ENCODE data around the gene TULP4. TPM values are rescaled to one million over a fixed set of nuclear protein-coding genes. Genes with fewer than 3 reads are reported as not detected.

The TULP4 gene
- total RNA-seq, 1 experiment from 2014 or later: 64.6 TPM

- Mint-ChIP-seq H3K9me3 (peaks cover 9% of the 10 kb centered on the region in 2 experiments), H3K27ac (no peak overlapping the region), H3K27me3 (ENCODE audit: low read depth) (peaks cover 23% of the 10 kb centered on the region), H3K4me1 (peaks cover 5 to 6% of the 10 kb centered on the region in 2 experiments; a peak in 3 of 4 replicates), H3K4me3 (no peak overlapping the region), H3K36me3 (ENCODE audit: insufficient read depth in 1 of 3, low read depth in 3 of 3) (no peaks in the 10 kb centered on the region)
- Histone ChIP-seq H3K4me1 (ENCODE audit: insufficient read depth, low read length) (no peaks in the 10 kb centered on the region), H3K4me2 (ENCODE audit: insufficient read depth, insufficient read length, low read length) (no peak overlapping the region), H3K56ac (ENCODE audit: insufficient read length, low read depth, low read length) (no peak overlapping the region), H3T11ph (ENCODE audit: low read length) (no peak overlapping the region), H4K8ac (replicated peaks; ENCODE audit: insufficient read length, low read depth, low read length) (no peak overlapping the region), H3K9ac (ENCODE audit: extremely low read depth, insufficient read length, low read length) (no peak overlapping the region), H2BK15ac (ENCODE audit: low read depth, low read length) (no peak overlapping the region), H3K79me2 (ENCODE audit: insufficient read depth, low read length) (no peaks in the 10 kb centered on the region), H3K9me3 (ENCODE audit: control insufficient read depth, low read depth, low read length) (no peaks in the 10 kb centered on the region), H4K91ac (ENCODE audit: insufficient read length, low read depth, low read length) (no peak overlapping the region), H3K14ac (ENCODE audit: insufficient read depth, low read length) (no peak overlapping the region), H2AFZ (ENCODE audit: low read length) (no peak overlapping the region), H2BK120ac (ENCODE audit: low read depth, low read length, poor library complexity, severe bottlenecking) (no peak overlapping the region), H3K18ac (ENCODE audit: insufficient read length, low read depth, low read length) (no peak overlapping the region), H3K27me3 (ENCODE audit: insufficient read depth, low read length) (no peaks in the 10 kb centered on the region), H4K20me1 (ENCODE audit: control insufficient read depth, insufficient read depth, insufficient read length) (no peaks in the 10 kb centered on the region), H2BK5ac (ENCODE audit: insufficient read length, low read length) (no peak overlapping the region), H4K5ac (ENCODE audit: insufficient read length, low read depth, low read length) (no peak overlapping the region), H3K27ac (ENCODE audit: insufficient read length, low read depth, low read length) (no peak overlapping the region), H2AK5ac (ENCODE audit: insufficient read length, low read length) (no peak overlapping the region), H2BK20ac (ENCODE audit: low read depth, low read length, poor library complexity, severe bottlenecking) (no peak overlapping the region), H2BK12ac (ENCODE audit: insufficient read length, low read depth, low read length) (no peak overlapping the region), H3K79me1 (ENCODE audit: insufficient read depth, low read depth, low read length, poor library complexity, severe bottlenecking) (no peaks in the 10 kb centered on the region), H3K23me2 (ENCODE audit: insufficient read length, low read depth, low read length, poor library complexity, severe bottlenecking) (peaks cover 6% of the 10 kb centered on the region), H3K4ac (ENCODE audit: low read depth, low read length) (no peak overlapping the region), H3K23ac (ENCODE audit: insufficient read length, low read depth, low read length) (no peak overlapping the region)
- TF ChIP-seq CTCF (conservative IDR thresholded peaks at IDR 0.05): no peak
- DNase-seq: no peak
- no CpG with 5 or more reads among the region's 2 CpGs for WGBS (ENCODE audit: extremely low coverage, insufficient read length, low lambda C conversion rate)
Observed at GRCh38 chr6:158531970-158532369, 219.7 kb downstream of the TULP4 start.

All from H9 (cell line).